Fibroblast of skin of scalp (primary cell): Measurements from ENCODE around the gene PLXNA3.
A peak's percentile ranks its signal among the peaks of the same experiment; 100 is the strongest.

Source experiments
- DNase-seq: peaks from one replicate; pipeline ENCODE4 v3.0.0-alpha.2; 2013

The PLXNA3 gene

DNA sequence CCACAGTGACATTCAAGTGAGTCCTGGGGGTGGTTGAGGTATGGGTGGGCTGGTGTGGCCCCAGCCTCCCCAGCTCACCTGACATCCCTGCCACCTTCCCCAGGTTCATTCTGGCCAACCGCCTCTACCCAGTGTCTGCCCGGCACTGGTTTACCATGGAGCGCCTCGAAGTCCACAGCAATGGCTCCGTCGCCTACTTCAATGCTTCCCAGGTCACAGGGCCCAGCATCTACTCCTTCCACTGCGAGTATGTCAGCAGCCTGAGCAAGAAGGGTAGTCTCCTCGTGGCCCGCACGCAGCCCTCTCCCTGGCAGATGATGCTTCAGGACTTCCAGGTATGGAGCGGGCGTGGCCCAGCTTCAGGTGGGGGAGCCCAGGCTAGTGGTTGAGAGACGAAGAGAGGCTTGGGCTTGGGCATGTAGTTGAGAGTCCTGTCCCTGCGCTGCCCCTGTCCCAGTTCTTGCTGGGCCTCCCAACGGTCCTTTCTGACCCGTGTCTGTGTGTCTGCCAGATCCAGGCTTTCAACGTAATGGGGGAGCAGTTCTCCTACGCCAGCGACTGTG is 22.8 kb upstream of the PLXNA3 start:
- no peak for DNase-seq

DNA sequence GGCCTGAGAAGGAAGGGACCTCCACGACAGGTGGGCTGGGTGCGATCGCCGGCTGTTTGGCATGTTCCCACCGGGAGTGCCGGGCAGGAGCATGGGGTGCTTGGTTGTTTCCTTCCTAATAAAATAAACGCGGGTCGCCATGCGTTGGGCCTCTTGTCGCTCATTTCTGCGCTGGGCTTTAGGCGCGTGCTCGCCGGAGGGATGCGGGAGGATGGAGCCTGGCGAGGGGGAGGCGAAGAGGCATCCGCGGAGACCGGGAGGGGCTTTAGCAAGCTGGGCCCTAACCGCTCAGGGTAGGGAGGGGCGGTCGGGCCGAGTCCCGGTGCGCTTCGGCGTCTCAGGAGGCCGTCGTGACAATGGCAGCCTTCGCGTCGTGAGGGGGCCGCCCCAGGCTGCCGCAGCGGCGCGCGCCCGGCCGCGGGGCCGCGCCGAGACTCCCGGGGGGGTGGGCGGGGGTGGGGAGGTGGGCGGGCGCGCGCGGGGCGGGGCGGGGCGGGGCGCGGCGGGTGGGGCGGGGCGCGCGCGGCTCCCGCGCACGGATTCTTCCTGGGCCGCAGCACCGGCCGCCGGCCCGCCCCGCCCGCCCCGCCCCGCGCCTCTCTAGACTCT is 21.6 kb upstream of the PLXNA3 start:
- DNase-seq, result peak; percentile 60

GRCh38 chrX:154436983-154437752 is 20.9 kb upstream of the PLXNA3 start, which contains the start of gene GDI1:
TSS of gene GDI1 (plus strand) at chrX:154437154. CDS start at chrX:154437255, 101 bp downstream.
- peak; percentile 71 for DNase-seq

DNA sequence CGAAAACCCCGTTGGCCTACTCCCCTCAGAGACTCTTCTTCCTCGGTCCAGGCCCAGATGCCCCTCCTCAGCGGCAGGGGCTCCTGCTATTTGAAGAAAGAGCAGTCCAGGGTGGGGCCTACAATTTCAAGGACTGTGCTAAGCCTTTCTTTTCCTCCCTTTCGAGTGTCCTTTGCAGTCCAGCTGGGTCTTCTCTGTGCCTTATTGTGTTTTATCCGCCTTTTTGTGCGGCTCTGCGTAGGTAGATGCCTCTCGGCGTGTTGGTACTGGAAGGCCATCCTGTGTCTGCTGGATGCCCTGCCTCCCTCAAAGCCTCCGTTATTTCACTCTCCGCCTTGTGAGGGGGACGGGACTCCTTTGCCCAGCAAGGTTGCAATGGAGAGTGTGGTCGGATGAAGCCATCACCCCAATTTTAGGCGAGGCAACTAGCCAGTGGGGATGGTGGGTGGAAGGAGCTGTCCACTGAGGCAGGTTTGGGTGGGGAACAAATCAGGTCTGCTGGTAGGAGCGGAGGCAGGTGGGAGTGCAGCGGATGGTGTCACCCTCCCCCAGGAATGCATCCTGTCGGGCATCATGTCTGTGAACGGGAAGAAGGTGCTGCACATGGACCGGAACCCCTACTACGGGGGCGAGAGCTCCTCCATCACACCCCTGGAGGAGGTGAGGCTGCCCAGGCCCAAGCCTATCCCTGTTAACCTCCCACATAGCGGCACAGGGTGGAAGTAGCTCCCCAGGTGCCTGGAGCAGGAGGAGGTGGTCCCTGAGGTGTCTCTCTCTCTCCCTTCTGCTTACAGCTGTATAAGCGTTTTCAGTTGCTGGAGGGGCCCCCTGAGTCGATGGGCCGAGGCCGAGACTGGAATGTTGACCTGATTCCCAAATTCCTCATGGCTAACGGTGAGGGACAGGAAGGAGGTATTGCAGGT is 19.8 kb upstream of the PLXNA3 start:
- DNase-seq, result no peak

DNA sequence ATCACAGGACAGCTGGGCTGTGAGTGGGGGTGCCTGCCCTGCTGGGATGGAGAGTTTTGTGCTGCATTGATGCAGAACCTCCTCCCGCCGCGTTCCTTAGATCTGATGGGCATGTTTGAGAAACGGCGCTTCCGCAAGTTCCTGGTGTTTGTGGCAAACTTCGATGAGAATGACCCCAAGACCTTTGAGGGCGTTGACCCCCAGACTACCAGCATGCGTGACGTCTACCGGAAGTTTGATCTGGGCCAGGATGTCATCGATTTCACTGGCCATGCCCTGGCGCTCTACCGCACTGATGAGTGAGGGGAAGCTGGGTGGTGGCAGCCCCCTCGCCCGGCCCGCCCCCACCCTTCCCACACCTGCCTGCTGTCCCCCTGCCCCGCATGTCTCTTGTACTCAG is 18.2 kb upstream of the PLXNA3 start:
- DNase-seq, result no peak

- no peak for DNase-seq
These were observed 17.3 kb upstream of the PLXNA3 start for GRCh38 chrX:154440623-154441357.

DNA sequence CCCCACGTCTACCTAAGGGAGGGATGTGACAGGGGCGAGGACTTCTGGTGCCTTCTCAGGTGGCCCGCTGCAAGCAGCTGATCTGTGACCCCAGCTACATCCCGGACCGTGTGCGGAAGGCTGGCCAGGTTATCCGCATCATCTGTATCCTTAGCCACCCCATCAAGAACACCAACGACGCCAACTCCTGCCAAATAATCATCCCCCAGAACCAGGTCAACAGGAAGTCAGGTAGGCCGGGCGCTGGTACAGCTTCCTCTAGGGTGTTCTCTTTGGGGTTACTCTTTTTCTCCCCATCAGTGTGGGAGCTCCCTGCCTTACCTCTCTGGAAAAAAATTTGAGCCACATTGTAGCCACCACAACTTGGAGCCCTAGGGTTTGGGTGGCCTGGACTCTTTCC is 16.5 kb upstream of the PLXNA3 start:
- DNase-seq, result no peak

DNA sequence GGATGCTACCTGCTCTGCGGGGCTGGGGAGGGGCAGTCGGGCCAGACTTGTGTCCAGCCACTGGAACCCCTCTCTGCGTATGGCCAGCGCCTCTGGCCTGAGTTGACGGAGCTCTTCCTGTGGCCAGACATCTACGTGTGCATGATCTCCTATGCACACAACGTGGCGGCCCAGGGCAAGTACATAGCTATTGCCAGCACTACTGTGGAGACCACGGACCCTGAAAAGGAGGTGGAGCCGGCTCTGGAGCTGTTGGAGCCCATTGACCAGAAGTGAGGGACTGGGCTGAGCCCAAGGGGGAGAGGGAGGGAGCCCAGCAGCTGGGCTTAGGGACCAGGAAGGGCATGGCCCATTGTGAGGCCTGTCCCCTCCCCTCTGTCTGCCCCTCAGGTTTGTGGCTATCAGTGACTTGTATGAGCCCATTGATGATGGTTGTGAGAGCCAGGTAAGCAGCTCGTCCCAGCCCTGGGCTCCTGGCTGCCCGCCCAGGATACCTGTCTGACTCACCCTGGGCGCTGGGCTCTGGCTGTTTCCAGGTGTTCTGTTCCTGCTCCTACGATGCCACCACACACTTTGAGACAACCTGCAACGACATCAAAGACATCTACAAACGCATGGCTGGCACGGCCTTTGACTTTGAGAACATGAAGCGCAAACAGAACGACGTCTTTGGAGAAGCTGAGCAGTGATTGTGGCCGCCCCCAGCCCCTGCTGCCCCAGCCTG is 15.9 kb upstream of the PLXNA3 start:
- DNase-seq, result no peak

DNA sequence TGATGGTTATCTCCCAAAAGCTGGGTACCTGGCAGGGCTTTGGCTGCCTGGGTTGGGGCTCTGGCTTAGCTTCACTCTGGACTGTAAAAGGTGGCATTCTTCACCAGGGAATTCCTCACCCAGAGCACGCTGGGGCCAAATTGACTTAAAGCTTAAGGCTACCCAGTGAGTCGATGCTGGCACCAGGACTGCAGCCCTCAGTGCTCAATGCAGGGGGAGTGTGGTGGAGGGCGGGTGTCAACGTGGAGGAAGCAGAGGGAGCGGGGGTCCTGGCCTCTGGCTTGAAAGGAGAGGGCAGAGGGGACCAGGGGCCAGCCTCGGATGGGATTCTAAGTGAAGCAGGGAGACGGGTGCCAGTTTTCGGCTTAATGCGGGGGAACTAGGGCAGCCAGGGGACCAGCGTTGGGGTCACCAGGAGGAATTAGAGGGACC is 14.6 kb upstream of the PLXNA3 start:
- DNase-seq, result no peak

DNA sequence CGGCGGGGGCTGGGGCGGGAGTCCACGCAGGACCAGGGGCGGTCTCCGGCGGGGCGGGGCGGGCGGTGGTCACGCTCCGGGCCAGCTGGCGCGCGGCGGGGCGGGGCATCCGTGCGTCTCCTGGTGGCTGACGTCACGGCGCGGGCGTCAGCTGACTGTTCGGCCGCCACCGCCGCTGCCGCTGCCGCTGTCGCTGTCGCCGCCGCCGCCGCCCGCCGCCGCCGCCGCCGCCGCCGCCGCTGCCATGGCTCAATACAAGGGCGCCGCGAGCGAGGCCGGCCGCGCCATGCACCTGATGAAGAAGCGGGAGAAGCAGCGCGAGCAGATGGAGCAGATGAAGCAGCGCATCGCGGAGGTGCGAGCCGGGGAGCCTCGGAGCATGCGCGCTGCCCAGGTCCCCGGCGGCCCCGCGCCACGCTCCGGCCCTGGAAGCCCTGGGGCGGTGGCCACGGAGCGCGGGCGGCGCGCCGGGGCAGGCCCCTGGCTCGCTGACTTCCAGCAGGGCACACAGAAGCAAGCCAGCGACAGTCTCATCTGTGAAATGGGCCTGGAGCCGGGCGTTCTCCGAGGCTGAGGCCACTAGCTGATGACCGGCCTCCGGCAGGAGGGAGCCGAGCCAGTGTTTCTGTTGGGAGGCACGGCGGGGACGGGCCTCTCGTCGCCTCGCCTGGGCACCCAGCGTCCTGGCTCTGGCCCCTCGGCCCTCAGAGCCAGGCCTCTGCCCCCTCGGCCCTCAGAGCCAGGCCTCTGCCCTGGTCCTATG is 13.9 kb upstream of the PLXNA3 start, which contains the start of gene FAM50A:
TSS of gene FAM50A (plus strand) at position 150 of the 763 bp plus-strand sequence. CDS start at position 245, 95 bp downstream.
- DNase-seq, result peak; percentile 74

- no peak for DNase-seq
These were observed 13.3 kb upstream of the PLXNA3 start for GRCh38 chrX:154444755-154445246.

DNA sequence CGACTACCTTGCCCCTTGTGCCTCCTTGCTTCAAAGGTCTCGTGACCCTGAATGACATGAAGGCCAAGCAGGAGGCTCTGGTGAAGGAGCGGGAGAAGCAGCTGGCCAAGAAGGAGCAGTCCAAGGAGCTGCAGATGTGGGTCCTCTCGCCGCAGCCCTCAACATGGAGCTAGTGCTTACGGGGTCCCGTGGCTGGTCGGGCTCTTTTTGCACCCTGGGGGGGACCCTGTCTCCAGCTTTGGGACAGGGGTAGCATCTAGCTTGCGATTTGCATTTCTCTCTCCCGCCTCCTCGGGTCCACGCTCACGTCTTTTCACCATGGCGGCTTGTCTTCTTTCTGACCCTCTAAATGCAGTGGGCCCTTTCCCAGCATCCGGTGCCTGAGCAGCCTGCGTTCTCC is 12.3 kb upstream of the PLXNA3 start:
- no peak for DNase-seq

DNA sequence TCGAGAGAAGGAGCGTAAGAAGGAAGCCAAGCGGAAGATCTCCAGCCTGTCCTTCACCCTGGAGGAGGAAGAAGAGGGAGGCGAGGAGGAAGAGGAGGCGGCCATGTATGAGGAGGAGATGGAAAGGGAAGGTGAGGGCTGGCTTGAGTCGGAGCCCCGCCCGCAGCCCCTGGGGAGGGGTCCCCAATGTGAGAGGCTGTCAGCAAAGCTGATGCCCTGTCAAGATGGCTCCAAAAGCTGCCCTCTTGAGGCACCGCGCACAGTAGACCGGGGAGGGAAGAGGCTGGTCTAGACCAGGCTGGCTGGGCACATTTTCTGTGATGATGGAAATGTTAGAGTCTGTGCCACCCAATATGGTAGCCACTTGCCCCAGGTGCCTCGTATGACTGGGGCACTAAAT is 11.7 kb upstream of the PLXNA3 start:
- DNase-seq, result no peak

- no peak for DNase-seq
These were observed 9.6 kb upstream of the PLXNA3 start for GRCh38 chrX:154448484-154448883.

GRCh38 chrX:154449618-154450017 is 8.5 kb upstream of the PLXNA3 start:
- DNase-seq, result no peak

DNA sequence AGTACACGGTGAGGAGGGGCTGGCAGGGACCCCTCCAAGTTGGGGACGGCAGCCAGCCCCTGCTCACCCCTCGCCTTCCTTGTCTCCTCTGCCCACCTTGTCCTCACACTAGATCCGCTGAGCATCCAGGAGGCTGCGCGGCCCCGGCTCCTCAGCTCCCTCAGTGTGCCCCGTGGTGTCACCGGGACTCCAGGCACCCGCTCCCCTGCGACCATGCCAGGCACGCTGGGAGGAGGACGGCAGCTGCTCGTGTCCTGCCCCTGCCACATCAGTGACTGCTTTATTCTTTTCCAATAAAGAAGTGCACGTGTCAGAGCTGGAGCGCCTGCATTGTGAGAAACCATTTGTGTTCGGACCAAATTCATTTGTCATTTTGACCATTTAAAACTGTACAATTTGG is 7.8 kb upstream of the PLXNA3 start:
- no peak for DNase-seq

DNA sequence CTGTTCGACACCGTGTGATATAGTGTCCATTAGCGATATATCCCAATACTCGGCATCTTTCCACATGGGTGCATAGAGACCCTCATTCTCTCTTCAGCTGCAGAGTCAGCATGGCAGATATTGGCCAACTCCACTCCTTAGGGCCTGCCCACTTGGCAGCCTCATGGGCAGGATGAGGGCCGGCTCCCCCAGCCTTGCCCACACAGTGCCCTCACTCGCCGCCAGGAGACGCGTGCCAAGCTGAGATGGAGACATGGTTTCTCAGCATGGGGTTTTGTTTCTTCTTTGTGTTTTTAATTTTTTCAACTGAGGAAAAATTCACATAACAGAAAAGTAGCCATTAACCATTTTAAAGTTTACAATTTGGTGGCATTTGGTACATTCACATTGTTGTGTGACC is 5.3 kb upstream of the PLXNA3 start:
- DNase-seq, result no peak

DNA sequence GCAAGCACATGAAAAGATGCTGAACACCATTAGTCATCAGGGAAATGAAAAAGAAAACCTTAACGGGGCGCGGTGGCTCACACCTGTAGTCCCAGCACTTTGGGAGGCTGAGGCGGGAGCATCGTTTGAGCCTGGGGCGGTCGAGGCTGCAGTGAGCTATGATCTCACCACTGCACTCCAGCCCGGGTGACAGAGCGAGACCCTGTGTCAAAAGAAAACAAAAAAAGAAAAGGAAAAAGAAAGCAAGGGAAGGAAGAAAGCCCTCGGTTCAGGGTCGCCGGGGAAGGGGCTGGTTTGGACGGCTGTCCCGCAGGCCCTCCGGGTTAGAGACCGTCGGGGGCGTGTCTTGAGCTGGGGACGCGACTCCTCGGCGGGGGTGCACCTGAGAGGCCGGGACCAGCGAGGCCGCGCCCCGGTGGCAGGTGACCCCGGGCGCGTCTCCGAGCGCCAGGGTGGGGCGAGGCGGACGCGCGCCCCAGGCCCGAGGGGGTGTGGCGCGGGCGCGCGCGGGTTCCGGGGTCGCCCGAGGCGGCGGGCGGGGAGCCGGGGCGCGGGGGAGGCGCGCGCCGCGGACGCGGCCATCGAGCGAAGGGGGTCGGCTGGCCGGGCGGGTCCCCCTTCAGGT is 478 bp upstream of the PLXNA3 start:
- DNase-seq, result peak; percentile 15

DNA sequence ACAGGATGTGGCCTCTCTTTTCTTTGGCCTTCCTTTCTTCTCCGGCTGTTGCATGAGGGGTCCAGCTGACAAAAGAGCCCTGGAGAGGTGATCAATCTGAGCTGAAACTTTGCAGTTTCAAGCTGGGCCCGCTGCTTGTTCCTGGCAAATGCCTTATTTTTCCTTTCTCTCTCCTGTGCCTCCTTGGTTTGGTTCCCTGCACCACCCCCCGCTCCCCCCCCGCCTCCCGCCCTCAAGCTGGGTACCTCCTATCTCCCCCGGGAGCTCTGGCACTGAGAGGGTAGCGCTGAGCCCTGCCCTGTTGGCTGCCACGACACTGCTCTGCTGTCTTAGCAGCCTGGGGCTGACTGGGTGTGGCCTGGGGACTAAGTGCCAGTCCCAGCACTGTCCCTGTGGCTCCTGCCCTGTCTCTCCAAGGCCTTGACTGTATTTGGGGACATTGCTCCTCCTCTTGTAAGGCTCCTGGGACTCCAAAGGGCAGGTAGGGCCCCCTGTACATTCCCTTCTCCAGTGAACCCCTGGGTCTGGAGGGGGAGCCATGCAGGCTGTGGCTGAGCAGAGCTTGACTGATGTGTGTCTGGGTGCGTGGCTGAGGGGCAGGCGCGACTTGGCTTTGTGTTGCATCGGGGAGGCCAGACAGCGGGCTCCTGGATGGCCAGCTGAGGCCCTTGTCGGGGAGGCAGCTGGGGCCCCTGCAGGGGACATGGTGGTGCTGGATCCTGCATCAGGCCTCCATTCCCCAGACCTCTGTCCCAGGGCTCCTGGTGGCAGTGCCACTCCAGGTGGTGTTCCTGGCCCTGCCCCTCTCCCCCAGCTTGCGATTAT is 1.1 kb downstream of the PLXNA3 start:
- peak; percentile 37 for DNase-seq
